Transverse colon (tissue), 4 donors: ENCODE measurements around the gene ADCY10. TPM values are rescaled to one million over a fixed set of nuclear protein-coding genes. Genes with fewer than 3 reads are reported as not detected.

Source experiments
- DNase-seq: peaks from one replicate; pipeline ENCODE4 v3.0.0-alpha.2; 2019
- H3K27ac ChIP-seq, 4 donors: fragments of 200-600 bp; sonication (generic); 2 replicates each; pipeline ENCODE4 v1.5.1; 2016 to 2018; ENCODE audit warnings: inconsistent platforms in 4 of 4
- H3K27me3 ChIP-seq: fragments of 200-600 bp; sonication (generic); 2 replicates; pipeline ENCODE4 v1.5.1; 2017; ENCODE audit warnings: inconsistent platforms
- H3K36me3 ChIP-seq, 4 donors: fragments of 200-600 bp; sonication (generic); 2 replicates each; pipeline ENCODE4 v1.5.1; 2017 to 2019; ENCODE audit warnings: inconsistent platforms in 4 of 4
- H3K4me1 ChIP-seq, 4 donors: fragments of 200-600 bp; sonication (generic); 2 replicates each; pipeline ENCODE4 v1.5.1; 2017 to 2020; ENCODE audit warnings: inconsistent platforms in 4 of 4
- H3K4me3 ChIP-seq, 4 donors: fragments of 200-600 bp; sonication (generic); 1 replicate in 1 of 4; 2 replicates in 3 of 4; pipeline versions ENCODE4 v1.5.1 to v1.6.1; 2017 to 2019; ENCODE audit warnings: inconsistent platforms in 4 of 4
- H3K9me3 ChIP-seq, 2 donors: fragments of 200-600 bp; sonication (generic); 2 replicates each; pipeline ENCODE4 v1.5.1; 2017 to 2019; ENCODE audit warnings: inconsistent platforms in 2 of 2
- EP300 ChIP-seq: sonication (generic); formaldehyde crosslinking; IDR thresholded peaks from one replicate; pipeline ENCODE4 v1.6.1; 2017; ENCODE audit warnings: antibody characterized with exemption, low read depth
- POLR2A ChIP-seq: fragments of 450-650 bp; IDR thresholded peaks from one replicate; pipeline ENCODE4 v1.6.1; 2016; ENCODE audit warnings: antibody characterized with exemption, mild to moderate bottlenecking, moderate library complexity
- POLR2AphosphoS5 ChIP-seq, 3 donors: sonication (generic); formaldehyde crosslinking; IDR thresholded peaks; one replicate each; pipeline ENCODE4 v1.6.1; 2016; ENCODE audit warnings: antibody characterized with exemption in 3 of 3
- WGBS, 2 donors: methylation state at CpG; one replicate each; pipeline ENCODE4 v1.1.5; 2018; ENCODE audit warnings: low coverage in 1 of 2; 5-methylcytosine and 5-hydroxymethylcytosine counted together
- in situ Hi-C, 4 donors: fragments of 200-750 bp; cut with MboI; loops; one replicate each; pipeline versions ENCODE4 v1.15.0 to v1.15.1; 2017; ENCODE audit warnings: low sequenced_read_pairs in 3 of 4, low pct_ligation_motif_present in 1 of 4, low pct_unique_long_range_greater_than_20kb in 1 of 4
- intact Hi-C: fragments of 100-400 bp; cut with DNase I; formaldehyde crosslinking; loops from one replicate; pipeline ENCODE4 v1.15.1; 2023; ENCODE audit warnings: low total_unique reads
- total RNA-seq, 4 donors: library from RNA; depleted of rRNA; stranded (reverse); fragments of >200 nt; gene quantifications; one replicate each; pipeline ENCODE4 v1.1.0, GENCODE V29; 2016
- TF ChIP-seq, protein P1 (sequence below), 5 experiments: fragments of 200-600 bp in 3 of 5; fragments of 450-650 bp in 2 of 5; sonication (generic) in 3 of 5; IDR thresholded peaks; 1 replicate in 2 of 5; 2 replicates in 3 of 5; pipeline ENCODE4 v1.5.1; 2016 to 2017; ENCODE audit warnings: antibody characterized with exemption in 5 of 5, inconsistent platforms in 3 of 5, mild to moderate bottlenecking in 2 of 5, moderate library complexity in 1 of 5

ADCY10 gene
- total RNA-seq, 4 donors from 2014 or later: 0.27 to 3.7 TPM; not detected in 2

DNA sequence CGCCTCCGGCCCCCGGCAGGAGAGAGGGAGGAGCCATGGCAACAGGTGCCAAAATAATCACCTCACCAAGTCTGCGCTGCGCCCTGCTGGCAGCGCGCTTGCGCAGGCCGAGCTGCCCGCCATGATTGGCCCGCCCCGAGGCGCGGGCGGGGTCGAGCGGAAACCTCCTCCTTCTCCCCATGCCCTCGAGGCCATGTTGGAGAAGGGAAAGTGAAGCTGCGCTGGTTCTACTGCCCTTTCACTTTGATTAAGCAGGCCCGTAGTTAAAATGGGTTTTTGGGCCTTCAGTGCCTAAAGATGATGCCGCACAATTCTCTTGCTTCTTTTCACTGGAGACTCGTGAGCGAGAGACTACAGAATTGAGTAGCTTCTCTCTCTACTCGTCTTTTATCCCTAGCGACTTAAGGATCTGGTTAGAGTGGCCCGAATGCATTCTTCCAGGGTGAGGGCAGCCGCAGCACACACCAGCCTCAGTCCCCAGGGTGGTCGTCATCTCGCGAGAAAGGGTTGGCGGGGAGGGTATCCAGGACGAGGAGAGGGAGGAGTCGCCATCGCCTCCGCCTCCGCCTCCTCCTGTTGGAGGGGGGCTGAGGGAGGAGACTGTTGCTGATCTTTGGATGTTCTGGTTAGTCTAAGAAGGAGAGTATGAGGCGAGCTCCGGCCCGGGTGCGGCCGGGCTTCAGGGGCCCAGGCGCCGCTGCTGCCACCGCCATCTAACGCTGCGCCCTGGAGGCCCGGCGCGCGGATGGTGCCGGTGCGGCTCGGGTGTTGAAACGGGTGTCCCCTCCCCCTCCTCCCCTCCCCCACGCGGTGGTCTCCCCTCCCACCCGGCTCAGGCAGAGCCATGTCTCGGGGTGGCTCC is 22.4 kb upstream of the ADCY10 start, which contains the start of gene DCAF6:
Gene DCAF6 (plus strand): TSS at position 616 of the 862 bp plus-strand sequence. CDS start 229 bp downstream, at position 845.
- 1% methylated on average over 37 of the region's 58 CpGs; no CpG with 5 or more reads in 1 of the 2 donors for whole genome bisulfite sequencing, 2 donors
- peak; percentile 97 for DNase-seq
- Histone ChIP-seq H3K27me3 (no peaks in the 10 kb centered on the region), H3K36me3 (no peaks in the 10 kb centered on the region), H3K9me3 (no peaks in the 10 kb centered on the region), H3K4me3 (peak within 1 kb of the TSS; percentile 68 to 97 (median 83)), H3K4me1 (peaks cover 0 to 58% (median 31%) of the 10 kb centered on the region in 4 donors), H3K27ac (peak within 1 kb of the TSS; percentile 95 to 98 (median 97))
- intact Hi-C loops: loop anchor here (2.0 kb wide), 1 partner anchor 215 kb away; the partner anchor contains the start of gene MPZL1
- in situ Hi-C loops: loop anchor here in 3 of 4 donors (10.0 to 25.0 kb wide), 2 partner anchors 211 to 224 kb away; partner anchors contain the start of gene MPZL1 (in 3 of the 3)
- TF ChIP-seq, protein P1, sequence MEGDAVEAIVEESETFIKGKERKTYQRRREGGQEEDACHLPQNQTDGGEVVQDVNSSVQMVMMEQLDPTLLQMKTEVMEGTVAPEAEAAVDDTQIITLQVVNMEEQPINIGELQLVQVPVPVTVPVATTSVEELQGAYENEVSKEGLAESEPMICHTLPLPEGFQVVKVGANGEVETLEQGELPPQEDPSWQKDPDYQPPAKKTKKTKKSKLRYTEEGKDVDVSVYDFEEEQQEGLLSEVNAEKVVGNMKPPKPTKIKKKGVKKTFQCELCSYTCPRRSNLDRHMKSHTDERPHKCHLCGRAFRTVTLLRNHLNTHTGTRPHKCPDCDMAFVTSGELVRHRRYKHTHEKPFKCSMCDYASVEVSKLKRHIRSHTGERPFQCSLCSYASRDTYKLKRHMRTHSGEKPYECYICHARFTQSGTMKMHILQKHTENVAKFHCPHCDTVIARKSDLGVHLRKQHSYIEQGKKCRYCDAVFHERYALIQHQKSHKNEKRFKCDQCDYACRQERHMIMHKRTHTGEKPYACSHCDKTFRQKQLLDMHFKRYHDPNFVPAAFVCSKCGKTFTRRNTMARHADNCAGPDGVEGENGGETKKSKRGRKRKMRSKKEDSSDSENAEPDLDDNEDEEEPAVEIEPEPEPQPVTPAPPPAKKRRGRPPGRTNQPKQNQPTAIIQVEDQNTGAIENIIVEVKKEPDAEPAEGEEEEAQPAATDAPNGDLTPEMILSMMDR (IDR thresholded peaks at IDR 0.05): no peak
- TF ChIP-seq EP300 (no peak), POLR2A (peak; percentile 97), POLR2AphosphoS5 (IDR thresholded peaks at IDR 0.05) (peak; percentile 95 to 96 (median 96))

DNA sequence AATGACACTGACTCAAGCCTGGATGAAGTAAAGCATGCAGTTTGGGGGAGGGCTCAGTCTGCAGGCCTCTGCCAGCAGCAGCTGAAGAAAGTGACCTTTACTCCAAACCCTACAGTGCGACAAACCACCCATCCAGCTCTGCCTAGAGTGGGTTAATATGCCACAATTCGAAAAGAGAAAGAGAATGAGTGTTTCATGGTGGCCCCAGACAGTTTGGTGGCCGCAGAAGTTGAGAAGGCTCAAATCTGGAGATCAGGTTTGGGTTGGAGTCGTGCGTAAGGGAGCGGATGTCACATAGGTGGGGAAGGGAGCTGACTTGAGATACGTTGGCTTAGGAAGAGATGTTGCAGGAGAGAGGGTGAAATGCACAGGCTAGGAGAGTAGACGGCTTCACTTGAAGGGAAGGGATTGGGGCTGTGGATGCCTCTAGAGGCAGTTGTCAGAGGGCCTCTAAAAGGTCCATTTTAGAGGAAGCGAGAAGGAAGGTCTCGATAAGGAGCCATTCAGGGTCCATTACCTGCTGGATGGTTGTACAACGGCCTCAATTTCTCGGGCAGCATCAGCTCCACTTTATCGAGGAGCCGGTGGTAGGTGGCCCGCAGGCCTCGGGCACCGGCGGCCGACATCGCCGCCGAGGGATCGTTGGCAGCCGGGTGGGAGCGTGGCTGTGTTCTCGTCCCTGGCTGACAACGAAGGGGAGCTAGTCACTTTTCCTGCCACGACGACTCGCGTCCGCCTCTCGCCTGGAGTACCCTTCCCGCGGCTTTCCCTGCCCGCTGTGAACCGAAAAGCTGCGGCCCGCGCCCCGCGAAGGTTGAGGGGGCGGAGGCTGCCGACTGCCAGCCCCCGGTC is 21.5 kb upstream of the ADCY10 start:
- H3K27me3 ChIP-seq: no peaks in the 10 kb centered on the region
- no peaks in the 10 kb centered on the region for H3K36me3 ChIP-seq
- in situ Hi-C loops: loop anchor here in 3 of 4 donors (10.0 to 25.0 kb wide), 2 partner anchors 211 to 223 kb away; partner anchors contain the start of gene MPZL1 (in 3 of the 3)
- peak; percentile 86 for TF ChIP-seq POLR2A
- peak; percentile 88 to 94 (median 93) for TF ChIP-seq POLR2AphosphoS5 (IDR thresholded peaks at IDR 0.05)
- TF ChIP-seq, protein P1 (IDR thresholded peaks at IDR 0.05): peak in 1 of 5 experiments; percentile 21
- no peak for TF ChIP-seq EP300
- H3K9me3 ChIP-seq: no peaks in the 10 kb centered on the region
- peaks cover 0 to 66% (median 38%) of the 10 kb centered on the region in 4 donors for H3K4me1 ChIP-seq
- intact Hi-C loops: loop anchor here (2.0 kb wide), 1 partner anchor 215 kb away; the partner anchor contains the start of gene MPZL1
- 0 to 1% methylated on average over 7 to 45 of the region's 45 CpGs for WGBS, 2 donors
- peak overlapping the region; percentile 66 to 97 (median 83) for H3K4me3 ChIP-seq
- DNase-seq: peak; percentile 55
- peak overlapping the region; percentile 95 to 98 (median 97) for H3K27ac ChIP-seq

GRCh38 chr1:167934426-167935215 is 20.7 kb upstream of the ADCY10 start:
- Histone ChIP-seq H3K27ac (peak overlapping the region; percentile 95 to 98 (median 97)), H3K36me3 (no peaks in the 10 kb centered on the region), H3K9me3 (no peaks in the 10 kb centered on the region), H3K27me3 (no peaks in the 10 kb centered on the region), H3K4me3 (peak overlapping the region in 3 of 4 donors; percentile 80 to 97 (median 86)), H3K4me1 (peaks cover 0 to 72% (median 46%) of the 10 kb centered on the region in 4 donors)
- in situ Hi-C loops: loop anchor here in 3 of 4 donors (10.0 to 25.0 kb wide), 2 partner anchors 210 to 222 kb away; partner anchors contain the start of gene MPZL1 (in 3 of the 3)
- TF ChIP-seq POLR2AphosphoS5 (IDR thresholded peaks at IDR 0.05): no peak
- TF ChIP-seq, protein P1 (IDR thresholded peaks at IDR 0.05): no peak
- TF ChIP-seq EP300: no peak
- TF ChIP-seq POLR2A: no peak
- WGBS, 2 donors: 7 to 11% methylated on average over 3 to 4 of the region's 4 CpGs
- intact Hi-C loops: no loop called here
- DNase-seq: no peak
